Activated CD4-positive, alpha-beta T cell treated with anti-CD3 and anti-CD28 coated beads for 36 hours (primary cell): ENCODE data around the gene SMG7. TPM values are rescaled to one million over a fixed set of nuclear protein-coding genes. Genes with fewer than 3 reads are reported as not detected.

Source experiments
- total RNA-seq, 2 experiments: library from RNA; stranded (reverse); gene quantifications; one replicate each; pipeline ENCODE4 v1.2.3, GENCODE V29; 2021

The SMG7 gene
- total RNA-seq, 2 experiments from 2014 or later, result 56.6 to 62.1 TPM

Other genes starting within 250 kb of the SMG7 start
- gene NMNAT2, start 54.1 kb upstream of the SMG7 start, total RNA-seq, result not detected
- gene NCF2, start 118.0 kb downstream of the SMG7 start, total RNA-seq, result 1 to 10 TPM; 8.7 to 9.0 TPM
- 100 to 1,000 TPM; 115 to 165 TPM for gene ARPC5, start 163.3 kb downstream of the SMG7 start, total RNA-seq
- not detected for gene APOBEC4, start 180.8 kb downstream of the SMG7 start, total RNA-seq